Ammon's horn (tissue), 1 donor: ENCODE data around the gene ABLIM3.
"Not testable (repeated sequence)": the region's sequence is repeated elsewhere in the genome, so short reads cannot be mapped to it uniquely, and the experiment has no call there.

Experiments
- DNase-seq: peaks from one replicate; pipeline ENCODE4 v3.0.0-alpha.2; 2016; ENCODE audit warnings: low spot score

ABLIM3 gene

GRCh38 chr5:149257889-149258705 is 116.8 kb downstream of the ABLIM3 start:
- no peak for DNase-seq

GRCh38 chr5:149260761-149261160 is 119.5 kb downstream of the ABLIM3 start:
- no peak for DNase-seq

GRCh38 chr5:149261246-149261645 is 120.0 kb downstream of the ABLIM3 start:
- DNase-seq = no peak

GRCh38 chr5:149262315-149262714 is 121.0 kb downstream of the ABLIM3 start:
- no peak for DNase-seq

GRCh38 chr5:149264439-149265067 is 123.3 kb downstream of the ABLIM3 start:
- DNase-seq = no peak

- no peak for DNase-seq
Observed at GRCh38 chr5:149265068-149265465, 123.8 kb downstream of the ABLIM3 start.

GRCh38 chr5:149265597-149265996 is 124.3 kb downstream of the ABLIM3 start:
- peak; percentile 24 for DNase-seq

- peak; percentile 92 for DNase-seq
Observed at GRCh38 chr5:149267241-149267973, 126.1 kb downstream of the ABLIM3 start.

- peak; percentile 68 for DNase-seq
Observed at GRCh38 chr5:149268928-149269557, 127.8 kb downstream of the ABLIM3 start.

GRCh38 chr5:149271195-149271715 is 130.0 kb downstream of the ABLIM3 start:
- DNase-seq = no peak

GRCh38 chr5:149271716-149272563 is 130.6 kb downstream of the ABLIM3 start, which contains the start of gene AFAP1L1:
Gene AFAP1L1 (plus strand): TSS chr5:149271859. CDS start chr5:149271969, 110 bp downstream.
- DNase-seq = peak; percentile 71

- DNase-seq = not testable (repeated sequence)
Observed at GRCh38 chr5:149272781-149273180, 131.5 kb downstream of the ABLIM3 start.

GRCh38 chr5:149273237-149273636 is 131.9 kb downstream of the ABLIM3 start:
- DNase-seq = no peak

GRCh38 chr5:149273950-149274349 is 132.7 kb downstream of the ABLIM3 start:
- no peak for DNase-seq

- DNase-seq = no peak
Observed at GRCh38 chr5:149274939-149275338, 133.6 kb downstream of the ABLIM3 start.

- no peak for DNase-seq
Observed at GRCh38 chr5:149277801-149278200, 136.5 kb downstream of the ABLIM3 start.

- DNase-seq = no peak
Observed at GRCh38 chr5:149278451-149279210, 137.3 kb downstream of the ABLIM3 start.

- DNase-seq = no peak
Observed at GRCh38 chr5:149279661-149280060, 138.4 kb downstream of the ABLIM3 start.

- no peak for DNase-seq
Observed at GRCh38 chr5:149280124-149280523, 138.8 kb downstream of the ABLIM3 start.

- no peak for DNase-seq
Observed at GRCh38 chr5:149280802-149281201, 139.5 kb downstream of the ABLIM3 start.
